Nephron (organoid): ENCODE results near the gene NEDD4L.

Source experiments
- H3K27ac Mint-ChIP-seq, 3 experiments: 2 replicates each; pipeline ENCODE4 v1.8.0; 2020; ENCODE audit warnings: mixed read lengths in 3 of 3, mild to moderate bottlenecking in 2 of 3, moderate library complexity in 1 of 3
- H3K27me3 Mint-ChIP-seq: 2 replicates; pipeline ENCODE4 v1.8.0; 2021; ENCODE audit warnings: low read depth, mild to moderate bottlenecking, moderate library complexity, mixed read lengths
- H3K36me3 Mint-ChIP-seq: 2 replicates; pipeline ENCODE4 v1.8.0; 2020; ENCODE audit warnings: low read depth, mixed read lengths
- H3K4me1 Mint-ChIP-seq: 2 replicates; pipeline ENCODE4 v1.8.0; 2020; ENCODE audit warnings: mixed read lengths
- H3K4me3 Mint-ChIP-seq, 3 experiments: 2 replicates each; pipeline ENCODE4 v1.8.0; 2020; ENCODE audit warnings: mild to moderate bottlenecking in 3 of 3, mixed read lengths in 3 of 3, moderate library complexity in 2 of 3
- H3K9me3 Mint-ChIP-seq: 2 replicates; pipeline ENCODE4 v1.8.0; 2020; ENCODE audit warnings: mixed read lengths
- CTCF ChIP-seq, 3 experiments: fragments of 200-600 bp; sonication (generic); IDR thresholded peaks; one replicate each; pipeline ENCODE4 v1.5.0; 2021; ENCODE audit warnings: antibody characterized with exemption in 3 of 3; ENCODE audit not compliant: unreplicated experiment in 3 of 3

The NEDD4L gene

GRCh38 chr18:58361212-58361611 lies 317.2 kb downstream of the NEDD4L start:
- TF ChIP-seq CTCF (IDR thresholded peaks at IDR 0.05; ENCODE audit: unreplicated experiment in 3 of 3) = no peak

GRCh38 chr18:58362027-58362575 lies 318.1 kb downstream of the NEDD4L start:
- H3K9me3 Mint-ChIP-seq = no peaks in the 10 kb centered on the region
- no peaks in the 10 kb centered on the region for H3K27me3 Mint-ChIP-seq
- H3K4me1 Mint-ChIP-seq = peaks cover 9% of the 10 kb centered on the region
- TF ChIP-seq CTCF (IDR thresholded peaks at IDR 0.05; ENCODE audit: unreplicated experiment in 3 of 3) = no peak
- no peak overlapping the region for H3K4me3 Mint-ChIP-seq
- H3K27ac Mint-ChIP-seq = peak overlapping the region; percentile 27 to 58 (median 37)
- peaks cover 72% of the 10 kb centered on the region for H3K36me3 Mint-ChIP-seq

More at GRCh38 chr18:58361212-58361611, 317.2 kb downstream of the NEDD4L start:
- Mint-ChIP-seq H3K4me1 (peaks cover 9% of the 10 kb centered on the region), H3K36me3 (peaks cover 73% of the 10 kb centered on the region), H3K9me3 (no peaks in the 10 kb centered on the region), H3K27me3 (no peaks in the 10 kb centered on the region), H3K4me3 (no peak overlapping the region), H3K27ac (peak overlapping the region in 1 of 3 experiments; percentile 27)

DNA sequence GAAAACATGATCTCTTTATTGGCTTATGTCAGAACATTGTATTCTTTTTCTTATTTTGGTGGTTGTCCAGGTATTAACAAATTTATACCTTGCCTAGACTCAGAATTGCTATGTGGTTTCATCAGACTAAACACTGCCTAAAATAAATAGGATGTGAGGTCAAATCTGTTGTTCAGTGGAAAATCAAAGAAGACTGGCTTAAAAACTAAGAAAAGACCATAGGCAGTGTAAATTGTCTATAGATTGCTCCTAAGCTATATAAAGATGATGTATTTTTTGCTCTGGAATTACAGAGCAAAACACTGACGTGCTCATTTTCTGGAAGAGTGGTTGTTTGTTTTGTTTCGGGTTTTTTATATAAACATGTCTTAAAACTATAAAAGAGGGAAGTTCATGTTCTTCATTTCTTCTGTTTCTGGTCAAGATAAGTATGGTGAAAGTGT lies 318.8 kb downstream of the NEDD4L start:
- Mint-ChIP-seq H3K9me3 (no peaks in the 10 kb centered on the region), H3K36me3 (peaks cover 72% of the 10 kb centered on the region), H3K4me1 (peaks cover 9% of the 10 kb centered on the region), H3K27ac (peak overlapping the region in 1 of 3 experiments; percentile 27), H3K27me3 (no peaks in the 10 kb centered on the region), H3K4me3 (no peak overlapping the region)
- no peak for TF ChIP-seq CTCF (IDR thresholded peaks at IDR 0.05; ENCODE audit: unreplicated experiment in 3 of 3)

DNA sequence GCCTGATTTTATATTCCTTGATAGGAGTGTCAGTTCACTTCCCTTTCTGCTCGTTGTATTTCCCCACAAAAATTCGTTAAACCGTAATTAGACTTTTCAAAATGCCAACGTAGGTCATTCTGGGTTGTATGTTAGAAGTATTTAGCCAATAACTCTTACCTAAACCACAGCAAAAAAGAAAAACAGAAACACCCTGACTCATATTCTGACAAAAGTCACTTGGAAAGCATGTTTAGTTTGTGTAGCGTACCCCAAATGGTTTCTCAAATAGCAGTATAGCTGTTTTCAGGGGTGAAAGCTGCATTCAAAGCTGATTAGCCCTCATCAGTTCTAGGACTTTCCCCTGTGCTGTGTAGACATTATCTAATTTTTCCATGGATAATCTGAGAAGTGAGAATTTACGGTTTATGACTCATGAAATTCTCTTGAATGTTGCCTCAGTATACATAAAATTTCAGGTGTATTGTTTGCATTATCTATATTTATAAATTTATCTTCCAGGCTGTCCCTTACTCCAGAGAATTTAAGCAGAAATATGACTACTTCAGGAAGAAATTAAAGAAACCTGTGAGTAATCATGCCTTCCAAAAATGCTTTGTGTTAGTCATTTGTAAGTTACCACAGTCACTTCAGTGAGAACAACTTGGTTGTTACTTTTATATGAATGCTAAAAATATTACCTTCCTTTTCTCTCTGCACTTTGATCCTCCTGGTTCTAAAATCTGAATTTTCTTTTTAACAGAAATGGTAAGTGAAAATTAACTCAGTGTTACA lies 319.9 kb downstream of the NEDD4L start:
- no peak overlapping the region for H3K27ac Mint-ChIP-seq
- H3K4me1 Mint-ChIP-seq = peaks cover 9% of the 10 kb centered on the region
- no peaks in the 10 kb centered on the region for H3K27me3 Mint-ChIP-seq
- TF ChIP-seq CTCF (IDR thresholded peaks at IDR 0.05; ENCODE audit: unreplicated experiment in 3 of 3) = no peak
- peaks cover 77% of the 10 kb centered on the region for H3K36me3 Mint-ChIP-seq
- no peak overlapping the region for H3K4me3 Mint-ChIP-seq
- H3K9me3 Mint-ChIP-seq = no peaks in the 10 kb centered on the region

DNA sequence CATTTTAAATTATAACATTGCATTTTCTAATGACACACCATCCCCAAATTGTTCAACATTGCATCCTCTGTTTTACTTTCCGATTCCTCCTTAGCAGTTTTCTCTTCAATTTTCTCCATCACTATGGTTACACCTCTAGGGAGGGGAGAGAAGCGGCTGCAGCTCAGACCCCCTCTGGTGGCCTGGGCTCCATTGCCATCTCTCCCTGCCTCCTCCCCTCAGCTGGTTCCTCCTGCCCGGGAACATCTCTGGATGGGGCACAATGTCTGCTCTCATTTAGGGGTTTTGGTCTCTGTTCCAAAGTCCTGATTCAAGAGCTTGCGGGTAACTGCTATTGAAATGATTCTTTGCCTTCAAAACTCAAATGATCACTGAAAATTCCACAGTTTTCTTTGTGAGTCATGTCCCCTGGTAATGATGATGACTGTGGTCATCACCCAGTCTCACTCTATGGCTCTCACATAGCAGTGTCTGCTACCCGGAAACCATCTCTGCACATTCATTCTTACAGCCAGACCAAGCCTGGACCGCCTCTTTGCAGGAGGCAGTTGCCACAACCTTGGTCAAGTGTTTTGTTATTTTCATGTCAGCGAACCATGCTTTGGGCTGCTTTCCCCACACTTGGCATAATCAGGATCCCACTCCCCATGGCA lies 321.0 kb downstream of the NEDD4L start:
- no peak overlapping the region for H3K4me3 Mint-ChIP-seq

More for the DNA sequence above, 321.0 kb downstream of the NEDD4L start:
- H3K9me3 Mint-ChIP-seq = no peaks in the 10 kb centered on the region
- H3K4me1 Mint-ChIP-seq = peaks cover 11% of the 10 kb centered on the region
- no peak for TF ChIP-seq CTCF (IDR thresholded peaks at IDR 0.05; ENCODE audit: unreplicated experiment in 3 of 3)
- no peak overlapping the region for H3K27ac Mint-ChIP-seq
- H3K27me3 Mint-ChIP-seq = no peaks in the 10 kb centered on the region
- H3K36me3 Mint-ChIP-seq = peaks cover 76% of the 10 kb centered on the region
